Spleen (tissue), 7 donors: Measurements from ENCODE around the gene GRIK4.

Experiments used
- POLR2A ChIP-seq, 3 donors: fragments of 450-650 bp; IDR thresholded peaks; one replicate each; pipeline ENCODE4 v1.5.1; 2017; ENCODE audit warnings: antibody characterized with exemption in 3 of 3, mild to moderate bottlenecking in 1 of 3
- POLR2AphosphoS5 ChIP-seq, 3 donors: sonication (generic); formaldehyde crosslinking; IDR thresholded peaks; one replicate each; pipeline ENCODE4 v1.5.1; 2017; ENCODE audit warnings: antibody characterized with exemption in 3 of 3
- TF ChIP-seq, protein P1 (sequence below), 11 experiments: fragments of 200-600 bp in 7 of 11; fragments of 450-650 bp in 4 of 11; sonication (generic) in 4 of 11; IDR thresholded peaks in 8 of 11; conservative IDR thresholded peaks in 3 of 11; 1 replicate in 7 of 11; 2 replicates in 4 of 11; pipeline versions ENCODE4 v1.4.0 to v1.8.0; 2016 to 2021; ENCODE audit warnings: antibody characterized with exemption in 11 of 11, inconsistent platforms in 4 of 11, mild to moderate bottlenecking in 1 of 11
- donor health status: DM: no; HTN: no; CAD: no; lungs with moderate emphysema.
- donor health status: DM: no; HTN: no; CAD: no.
- donor health status: DM: no; HTN: no; CAD: no.

GRCh38 chr11:120867024-120867423 lies 355.5 kb downstream of the GRIK4 start:
- TF ChIP-seq POLR2AphosphoS5 (IDR thresholded peaks at IDR 0.05) (no peak), POLR2A (IDR thresholded peaks at IDR 0.05) (no peak)
- TF ChIP-seq, protein P1, sequence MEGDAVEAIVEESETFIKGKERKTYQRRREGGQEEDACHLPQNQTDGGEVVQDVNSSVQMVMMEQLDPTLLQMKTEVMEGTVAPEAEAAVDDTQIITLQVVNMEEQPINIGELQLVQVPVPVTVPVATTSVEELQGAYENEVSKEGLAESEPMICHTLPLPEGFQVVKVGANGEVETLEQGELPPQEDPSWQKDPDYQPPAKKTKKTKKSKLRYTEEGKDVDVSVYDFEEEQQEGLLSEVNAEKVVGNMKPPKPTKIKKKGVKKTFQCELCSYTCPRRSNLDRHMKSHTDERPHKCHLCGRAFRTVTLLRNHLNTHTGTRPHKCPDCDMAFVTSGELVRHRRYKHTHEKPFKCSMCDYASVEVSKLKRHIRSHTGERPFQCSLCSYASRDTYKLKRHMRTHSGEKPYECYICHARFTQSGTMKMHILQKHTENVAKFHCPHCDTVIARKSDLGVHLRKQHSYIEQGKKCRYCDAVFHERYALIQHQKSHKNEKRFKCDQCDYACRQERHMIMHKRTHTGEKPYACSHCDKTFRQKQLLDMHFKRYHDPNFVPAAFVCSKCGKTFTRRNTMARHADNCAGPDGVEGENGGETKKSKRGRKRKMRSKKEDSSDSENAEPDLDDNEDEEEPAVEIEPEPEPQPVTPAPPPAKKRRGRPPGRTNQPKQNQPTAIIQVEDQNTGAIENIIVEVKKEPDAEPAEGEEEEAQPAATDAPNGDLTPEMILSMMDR (IDR thresholded peaks at IDR 0.05 in 8 of 11, conservative IDR thresholded peaks at IDR 0.05 in 3 of 11), result no peak
